OCI-LY1 (cell line): ENCODE data around the gene HAUS7.

ENCODE experiments used
- CTCF ChIP-seq: fragments of 200-600 bp; sonication (generic), shearing (Covaris generic); IDR thresholded peaks from 2 replicates; pipeline ENCODE4 v1.5.1; 2017; ENCODE audit warnings: mild to moderate bottlenecking, antibody characterized with exemption, low read length, moderate library complexity, mixed read lengths
- EZH2 ChIP-seq: fragments of 200-600 bp; sonication (generic), shearing (Covaris generic); IDR thresholded peaks from 2 replicates; pipeline ENCODE4 v1.8.0; 2017; ENCODE audit warnings: borderline replicate concordance, mixed run types, mild to moderate bottlenecking, antibody characterized with exemption, low read length, moderate library complexity, mixed read lengths

GRCh38 chrX:153516073-153516472 is 45.7 kb upstream of the HAUS7 start:
- TF ChIP-seq EZH2 (no peak), CTCF (no peak)
